ENCODE measurements around the gene OR4K2.
"Not testable (repeated sequence)": the region's sequence is repeated elsewhere in the genome, so short reads cannot be mapped to it uniquely, and the experiment has no call there.

OR4K2 gene, protein sequence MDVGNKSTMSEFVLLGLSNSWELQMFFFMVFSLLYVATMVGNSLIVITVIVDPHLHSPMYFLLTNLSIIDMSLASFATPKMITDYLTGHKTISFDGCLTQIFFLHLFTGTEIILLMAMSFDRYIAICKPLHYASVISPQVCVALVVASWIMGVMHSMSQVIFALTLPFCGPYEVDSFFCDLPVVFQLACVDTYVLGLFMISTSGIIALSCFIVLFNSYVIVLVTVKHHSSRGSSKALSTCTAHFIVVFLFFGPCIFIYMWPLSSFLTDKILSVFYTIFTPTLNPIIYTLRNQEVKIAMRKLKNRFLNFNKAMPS

GRCh38 chr14:19874842-19875241 lies at the start of gene OR4K2:
Gene OR4K2 (plus strand): TSS chr14:19875142. CDS start chr14:19876268, 1,126 bp downstream.
- DNase-seq: no peak

GRCh38 chr14:19827626-19828244 lies 47.2 kb upstream of the OR4K2 start:
- not testable (repeated sequence) for DNase-seq

GRCh38 chr14:19828314-19828713 lies 46.6 kb upstream of the OR4K2 start:
- no peak for DNase-seq

DNA sequence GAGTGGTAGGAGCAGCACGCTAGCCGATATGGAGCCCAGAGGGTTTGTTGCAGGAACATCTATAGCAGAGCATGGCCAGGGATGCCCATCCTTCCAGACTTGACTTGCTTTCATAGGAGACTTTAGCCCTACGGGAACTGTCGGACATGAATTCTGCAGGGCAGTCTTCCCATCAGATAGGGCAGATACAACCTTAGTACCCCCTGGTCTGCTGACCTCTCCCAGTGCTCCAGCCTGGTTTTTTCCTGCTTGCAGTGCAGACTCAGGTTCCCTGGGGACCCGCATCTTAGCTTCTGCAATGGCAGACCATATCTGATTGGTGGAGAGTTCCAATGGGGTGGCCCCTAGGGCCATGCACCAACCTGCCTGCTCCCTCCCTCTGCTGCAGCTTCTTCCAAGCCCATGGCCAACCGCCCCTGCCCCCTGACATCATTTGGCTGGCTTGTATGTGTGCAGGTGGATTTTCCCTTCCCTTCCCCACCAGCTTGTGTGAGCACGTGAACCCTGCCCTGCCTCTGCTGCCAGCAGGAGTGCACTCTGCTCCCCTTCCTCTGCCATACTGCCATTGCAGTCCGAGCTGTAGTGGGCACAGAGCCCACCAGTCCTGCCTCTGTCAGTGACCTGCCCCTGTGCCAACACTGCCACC lies 40.6 kb upstream of the OR4K2 start:
- DNase-seq: not testable (repeated sequence)

GRCh38 chr14:19838433-19838832 lies 36.5 kb upstream of the OR4K2 start:
- DNase-seq: no peak

DNA sequence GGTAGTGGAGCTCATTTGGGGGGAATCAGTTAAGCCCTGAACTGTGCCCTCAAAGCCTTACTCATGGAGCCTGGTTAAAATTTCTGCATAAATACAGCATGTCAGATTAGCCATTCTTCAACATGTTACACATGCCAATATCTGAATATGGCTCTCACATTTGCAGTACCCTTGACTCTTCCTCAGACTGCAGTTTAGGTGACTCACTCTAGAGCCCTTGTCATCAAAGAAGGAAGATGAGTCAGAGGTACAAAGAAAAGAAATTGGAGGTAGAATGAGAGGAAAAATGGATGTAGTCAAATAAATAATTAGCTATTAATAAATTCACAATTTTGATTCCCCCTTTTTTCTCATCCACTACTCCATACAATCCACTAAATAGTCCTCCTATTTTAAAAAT lies 23.6 kb upstream of the OR4K2 start:
- DNase-seq: no peak

DNA sequence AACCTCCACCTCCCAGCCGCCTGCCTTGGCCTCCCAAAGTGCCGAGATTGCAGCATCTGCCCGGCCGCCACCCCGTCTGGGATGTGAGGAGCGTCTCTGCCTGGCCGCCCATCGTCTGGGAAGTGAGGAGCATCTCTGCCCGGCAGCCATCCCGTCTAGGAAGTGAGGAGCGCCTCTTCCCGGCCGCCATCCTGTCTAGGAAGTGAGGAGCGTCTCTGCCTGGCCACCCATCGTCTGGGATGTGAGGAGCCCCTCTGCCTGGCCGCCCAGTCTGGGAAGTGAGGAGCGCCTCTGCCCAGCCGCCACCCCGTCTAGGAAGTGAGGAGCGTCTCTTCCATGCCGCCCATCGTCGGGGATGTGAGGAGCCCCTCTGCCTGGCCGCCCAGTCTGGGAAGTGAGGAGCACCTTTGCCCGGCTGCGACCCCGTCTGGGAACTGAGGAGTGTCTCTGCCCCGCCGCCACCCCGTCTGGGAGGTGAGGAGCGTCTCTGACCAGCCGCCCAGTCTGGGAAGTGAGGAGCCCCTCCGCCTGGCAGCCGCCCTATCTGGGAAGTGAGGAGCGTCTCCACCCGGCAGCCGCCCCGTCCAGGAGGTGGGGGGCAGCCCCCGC lies 8.8 kb upstream of the OR4K2 start:
- not testable (repeated sequence) for DNase-seq

- DNase-seq: no peak
Observed at GRCh38 chr14:19873178-19873577, 1.8 kb upstream of the OR4K2 start.

GRCh38 chr14:19878029-19878642 lies 3.2 kb downstream of the OR4K2 start:
- no peak for DNase-seq

- no peak for DNase-seq
Observed at GRCh38 chr14:19895282-19895681, 20.3 kb downstream of the OR4K2 start.

- no peak for DNase-seq
Observed at GRCh38 chr14:19900999-19901398, 26.1 kb downstream of the OR4K2 start.

DNA sequence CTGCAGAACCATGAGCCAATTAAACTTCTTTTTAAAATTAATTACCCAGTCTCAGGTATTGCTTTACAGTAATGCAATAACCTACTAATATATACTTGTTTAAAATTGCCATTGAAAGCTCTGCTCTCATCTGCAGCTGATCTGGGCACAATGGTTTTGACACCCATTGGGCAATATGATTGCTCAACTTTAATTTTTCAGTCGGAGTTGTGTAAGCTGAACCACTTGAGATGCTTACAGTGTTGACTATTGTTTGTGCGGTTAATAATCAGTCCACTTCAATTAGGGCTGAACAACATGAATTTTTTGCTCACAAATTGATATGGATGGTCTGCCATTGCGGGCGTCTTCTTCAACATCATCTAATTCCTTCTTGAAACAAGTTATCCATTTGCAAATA lies 27.5 kb downstream of the OR4K2 start:
- DNase-seq: no peak

GRCh38 chr14:19906665-19907064 lies 31.7 kb downstream of the OR4K2 start:
- DNase-seq: no peak

GRCh38 chr14:19911114-19911513 lies 36.2 kb downstream of the OR4K2 start:
- no peak for DNase-seq

- DNase-seq: no peak
Observed at GRCh38 chr14:19917243-19917642, 42.3 kb downstream of the OR4K2 start.

- no peak for DNase-seq
Observed at GRCh38 chr14:19917955-19918518, 43.1 kb downstream of the OR4K2 start.

DNA sequence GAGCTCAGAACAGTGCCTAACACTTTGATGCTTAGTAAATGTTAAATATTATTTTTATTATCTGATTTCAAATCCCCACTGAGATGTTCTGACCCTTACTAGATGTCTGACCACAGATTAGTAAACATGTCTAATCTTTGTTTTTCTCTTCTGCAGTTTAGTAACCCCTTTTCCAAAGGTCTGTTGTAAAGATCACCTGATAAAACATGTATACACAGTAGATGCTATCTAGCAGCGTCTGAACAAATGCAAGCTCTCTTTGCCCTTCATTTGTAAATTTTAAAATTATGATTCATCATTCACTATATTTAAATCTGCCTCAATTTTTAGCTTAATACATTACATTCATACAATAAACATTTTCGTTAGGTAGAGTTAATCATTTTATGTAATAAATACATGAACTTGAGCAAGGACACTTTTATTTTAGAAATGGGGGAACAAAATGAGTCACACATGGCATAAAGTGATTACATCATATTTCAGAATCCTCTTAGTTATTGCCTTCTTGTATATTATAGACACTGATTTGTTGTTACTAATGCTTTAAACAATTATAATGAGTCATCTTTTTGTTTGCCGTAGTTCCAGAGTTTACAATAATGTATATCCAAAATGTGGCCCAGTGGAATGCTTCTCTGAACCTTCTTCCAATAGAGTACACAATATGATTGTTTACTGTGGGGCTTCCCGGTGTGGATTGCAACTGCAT lies 43.8 kb downstream of the OR4K2 start:
- DNase-seq: no peak

DNA sequence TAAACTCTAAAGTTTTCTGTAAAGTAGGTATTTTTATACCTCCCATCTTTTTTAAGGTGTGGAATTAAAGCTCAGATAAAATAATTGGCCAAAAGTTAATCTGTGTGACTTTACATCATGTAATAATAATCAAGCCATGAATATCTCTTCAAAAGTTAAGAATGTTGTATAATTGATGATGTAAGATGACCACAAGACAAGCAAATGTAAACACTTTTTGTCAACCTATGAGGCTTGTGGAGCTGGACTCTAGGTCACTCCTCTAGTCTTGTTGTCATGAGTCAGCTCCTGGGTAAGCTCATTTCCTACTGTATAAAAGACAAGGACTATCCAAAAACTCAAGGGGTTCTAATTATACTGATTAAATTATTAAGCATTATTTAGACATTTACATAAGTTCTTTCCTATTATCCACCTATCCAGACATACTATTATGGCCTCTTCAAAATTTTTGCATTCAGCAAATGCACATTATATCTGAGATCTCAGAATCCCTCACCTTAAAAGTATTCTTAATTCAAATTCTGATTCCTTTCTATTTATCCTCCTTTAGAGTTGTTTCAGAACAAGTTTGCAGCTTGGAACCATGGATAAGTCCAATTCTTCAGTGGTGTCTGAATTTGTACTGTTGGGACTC lies 45.2 kb downstream of the OR4K2 start, which contains the start of gene OR4K5:
Gene OR4K5, plus strand, starts transcription at position 587 of the 637 bp plus-strand sequence. Its CDS starts 0 bp downstream, at position 587.
- no peak for DNase-seq

DNA sequence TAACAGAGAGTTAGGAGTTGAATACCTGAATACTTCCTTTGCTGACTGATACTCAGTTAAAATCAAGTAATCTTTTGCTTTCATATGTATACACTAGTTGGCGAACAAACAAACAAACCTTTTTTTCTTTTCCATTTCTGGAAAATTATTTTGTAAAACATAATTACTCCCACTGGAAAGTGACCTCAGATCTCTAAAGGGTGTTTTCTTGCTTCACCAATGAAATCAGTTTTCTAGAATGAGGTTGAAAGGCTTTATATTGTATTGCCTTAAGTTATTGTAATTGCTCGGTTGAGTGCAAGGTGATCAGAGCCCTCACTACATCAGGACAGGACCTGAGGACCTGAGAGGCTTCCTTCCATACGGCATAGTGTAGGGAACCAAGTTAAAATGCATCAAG lies 55.7 kb downstream of the OR4K2 start, which contains the start of gene OR4K1:
Gene OR4K1, plus strand, starts transcription at position 301 of the 400 bp plus-strand sequence. CDS start 4,750 bp downstream, outside the sequence.
- no peak for DNase-seq

All from NCI-H510A (cell line).